UCSD-AML1 (cell line): ENCODE measurements around the gene SLC25A10.
A peak's percentile ranks its signal among the peaks of the same experiment; 100 is the strongest.

ENCODE experiments used
- DNase-seq: peaks from one replicate; lab custom pipeline; 2025; ENCODE audit not compliant: unreplicated experiment; lab: John Stamatoyannopoulos, UW

The SLC25A10 gene

DNA sequence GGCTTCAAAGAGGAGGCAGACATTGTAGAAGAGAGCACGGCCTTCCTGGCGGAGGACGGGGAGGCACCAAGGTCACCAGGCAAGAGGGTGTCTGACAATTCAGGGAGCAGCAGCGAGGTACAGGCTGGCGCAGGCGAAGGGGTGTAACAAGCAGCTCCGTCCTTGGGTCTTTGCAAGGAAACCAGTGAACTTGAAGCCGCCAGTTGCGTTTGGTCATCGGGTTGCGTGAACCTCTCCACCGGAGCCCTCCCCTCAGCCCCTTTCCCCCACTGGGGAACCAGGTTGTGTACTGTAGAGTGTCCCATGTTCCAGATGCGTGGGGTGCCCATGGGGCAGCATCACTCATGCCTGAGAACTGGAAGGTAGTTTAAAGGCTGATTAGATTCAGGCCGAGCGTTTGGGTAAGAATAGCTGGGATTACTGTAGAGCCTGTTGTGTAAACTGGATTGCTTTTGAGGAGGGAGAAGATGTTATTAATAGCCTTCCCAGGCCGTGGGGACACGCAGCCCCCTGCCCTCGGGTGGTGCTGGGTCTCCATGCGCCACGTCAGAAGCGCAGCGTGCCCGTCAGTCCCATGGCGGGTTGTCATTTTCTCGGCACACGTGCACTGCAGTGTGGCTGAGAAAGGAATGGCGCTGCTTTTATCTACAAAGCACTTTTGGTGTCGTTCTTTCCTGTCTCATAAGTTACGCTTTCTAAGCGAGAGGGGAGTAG is 6.4 kb upstream of the SLC25A10 start:
- no peak for DNase-seq

DNA sequence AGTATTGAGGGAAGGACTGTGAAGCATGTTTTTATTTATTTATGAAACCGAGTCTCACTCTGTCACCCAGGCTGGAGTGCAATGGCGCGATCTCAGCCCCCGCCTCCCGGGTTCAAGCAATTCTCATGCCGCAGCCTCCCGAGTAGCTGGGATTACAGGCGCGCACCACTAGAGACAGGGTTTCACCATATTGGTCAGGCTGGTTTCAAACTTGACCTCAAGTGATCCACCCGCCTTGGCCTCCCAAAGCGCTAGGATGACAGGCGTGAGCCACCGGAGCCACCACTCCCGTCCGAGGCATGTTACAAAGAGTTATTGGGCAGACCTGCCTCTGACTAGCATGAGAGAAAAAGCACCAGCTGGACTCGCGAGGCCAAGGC is 5.9 kb upstream of the SLC25A10 start:
- DNase-seq = no peak

DNA sequence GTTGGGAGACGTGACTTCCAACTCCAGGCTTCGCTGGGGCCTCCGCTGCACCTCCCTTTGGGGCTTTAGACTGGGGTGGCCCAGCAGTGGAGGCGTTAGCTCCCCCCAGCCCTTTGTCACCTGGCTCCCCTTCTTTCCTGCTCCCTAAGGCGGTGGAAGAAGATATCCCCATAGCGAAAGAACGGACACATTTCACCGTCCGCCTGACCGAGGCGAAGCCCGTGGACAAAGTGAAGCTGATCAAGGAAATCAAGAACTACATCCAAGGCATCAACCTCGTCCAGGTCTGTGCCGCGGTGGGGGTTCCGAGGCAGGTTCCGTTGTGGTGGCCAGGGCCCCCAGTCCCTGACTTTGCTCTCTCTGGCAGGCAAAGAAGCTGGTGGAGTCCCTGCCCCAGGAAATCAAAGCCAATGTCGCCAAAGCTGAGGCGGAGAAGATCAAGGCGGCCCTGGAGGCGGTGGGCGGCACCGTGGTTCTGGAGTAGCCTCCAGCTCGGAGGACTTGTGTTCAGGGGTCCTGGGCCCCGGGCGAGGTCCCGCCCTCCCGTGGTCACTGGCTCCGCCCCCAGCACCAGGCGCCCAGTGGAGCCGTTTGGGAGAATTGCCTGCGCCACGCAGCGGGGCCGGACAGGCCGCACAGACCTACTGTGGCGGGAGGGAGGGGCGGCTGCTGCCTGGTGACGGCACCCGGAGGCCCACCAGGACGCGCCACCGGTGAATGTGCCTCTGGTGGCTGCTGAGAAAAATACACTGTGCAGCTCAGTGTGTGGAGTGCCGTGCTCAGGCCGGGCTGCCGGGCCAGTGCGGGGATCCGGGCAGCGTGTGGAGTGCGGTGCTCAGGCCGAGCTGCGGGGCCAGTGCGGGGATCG is 5.1 kb upstream of the SLC25A10 start:
- no peak for DNase-seq

DNA sequence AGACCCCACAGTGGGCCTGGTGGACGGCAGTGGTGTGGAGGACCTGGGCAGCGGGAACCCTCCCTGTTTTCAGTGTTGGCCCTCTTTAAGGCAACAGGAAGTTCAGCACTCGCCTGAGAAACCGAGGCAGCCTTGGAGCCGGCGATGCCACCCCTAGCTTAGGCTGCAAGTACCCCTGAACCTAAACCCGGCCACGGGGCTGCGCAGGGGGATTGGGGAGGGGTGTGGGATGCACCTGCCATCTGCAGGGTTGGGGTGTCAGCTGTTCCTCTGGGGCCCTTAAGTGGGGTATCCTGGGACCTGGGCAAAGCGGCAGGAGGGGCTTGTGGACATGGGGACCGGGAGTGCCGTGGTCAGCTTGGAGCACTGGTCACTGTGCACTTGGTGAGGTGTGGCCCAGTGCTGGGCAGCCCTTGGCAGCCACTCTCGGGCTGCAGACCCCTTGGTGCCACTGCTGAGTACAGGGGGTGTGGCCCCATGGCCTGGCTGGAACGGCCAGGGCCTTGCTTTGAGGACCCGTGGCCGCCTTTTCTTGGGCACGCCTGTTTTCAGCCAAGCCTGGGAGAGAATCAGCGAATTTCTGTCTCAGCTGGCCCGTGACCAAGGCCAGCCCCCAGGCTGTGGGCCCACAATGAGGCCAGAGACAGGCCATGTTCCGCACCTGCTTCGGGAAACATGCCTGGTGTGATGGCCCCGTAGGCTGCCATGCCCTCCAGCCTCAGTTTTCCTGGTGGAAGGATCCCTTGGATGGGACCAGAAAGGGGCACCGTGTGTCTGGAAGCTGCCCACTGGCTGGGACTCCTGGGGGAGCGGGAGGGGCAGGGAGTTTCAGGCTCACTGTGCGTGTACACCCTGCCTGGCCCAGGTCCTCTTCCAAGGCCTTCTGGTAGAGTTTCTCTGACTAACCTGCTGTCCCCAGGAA is 4.1 kb upstream of the SLC25A10 start:
- no peak for DNase-seq

DNA sequence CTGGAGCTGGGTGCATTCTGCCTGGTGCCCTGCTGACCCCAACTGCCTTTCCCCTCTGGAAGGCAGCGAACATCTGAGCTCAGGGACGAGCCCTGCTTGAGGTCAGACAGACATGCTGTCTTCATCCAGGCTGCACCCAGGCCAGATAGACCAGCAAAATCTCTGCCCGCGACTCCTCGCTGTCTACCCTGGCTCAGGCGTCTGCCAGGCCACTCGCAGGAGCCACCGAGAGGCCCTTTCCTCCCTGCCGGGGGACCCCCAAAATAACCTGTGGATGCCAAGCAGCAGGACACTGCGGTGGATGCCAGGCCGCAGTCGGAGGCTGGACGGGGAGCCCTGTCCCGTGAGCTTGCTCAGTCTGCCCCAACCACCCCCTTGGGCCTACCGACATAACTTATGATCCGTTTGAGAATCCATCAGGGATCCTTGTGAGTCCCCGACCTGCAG is 3.3 kb upstream of the SLC25A10 start:
- no peak for DNase-seq

DNA sequence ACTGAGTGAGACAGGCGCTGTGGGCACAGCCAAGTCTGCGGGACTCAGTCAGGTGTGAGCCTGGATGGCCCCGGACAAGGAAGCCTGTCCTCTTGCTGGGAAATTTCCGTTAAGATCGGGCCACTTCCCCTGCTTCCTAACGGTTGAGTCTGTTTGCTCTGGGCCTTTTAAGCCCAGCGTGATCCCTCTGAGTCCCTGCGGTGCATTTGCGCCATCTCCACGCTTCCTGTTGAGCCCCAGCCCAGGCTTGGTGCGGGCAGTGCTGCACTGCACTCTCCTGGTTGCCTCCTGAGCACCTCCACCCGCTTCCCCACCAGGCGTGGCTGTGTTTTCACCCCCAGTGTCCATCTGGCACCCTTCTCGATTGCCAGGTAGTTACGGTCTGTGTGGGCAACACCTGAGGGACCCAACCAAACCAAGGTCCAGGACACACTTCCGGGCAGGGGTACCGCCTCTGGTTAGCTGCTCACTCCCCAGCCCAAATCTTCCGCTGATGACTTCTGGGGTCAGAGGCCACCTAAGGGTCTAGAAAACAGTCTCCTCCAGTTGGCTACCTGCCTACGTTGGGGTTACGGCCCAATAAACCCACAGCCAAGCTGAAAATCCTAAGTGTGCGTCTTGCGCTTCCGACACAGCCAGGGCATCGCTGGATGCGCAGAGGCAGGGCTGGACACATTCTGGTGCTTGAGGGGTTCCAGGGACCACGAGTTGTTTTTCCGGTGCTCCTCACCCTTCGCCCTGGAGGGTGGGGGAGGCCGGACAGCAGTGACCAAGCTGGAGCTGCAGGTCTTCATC is 1.4 kb upstream of the SLC25A10 start:
- DNase-seq = peak; percentile 46

DNA sequence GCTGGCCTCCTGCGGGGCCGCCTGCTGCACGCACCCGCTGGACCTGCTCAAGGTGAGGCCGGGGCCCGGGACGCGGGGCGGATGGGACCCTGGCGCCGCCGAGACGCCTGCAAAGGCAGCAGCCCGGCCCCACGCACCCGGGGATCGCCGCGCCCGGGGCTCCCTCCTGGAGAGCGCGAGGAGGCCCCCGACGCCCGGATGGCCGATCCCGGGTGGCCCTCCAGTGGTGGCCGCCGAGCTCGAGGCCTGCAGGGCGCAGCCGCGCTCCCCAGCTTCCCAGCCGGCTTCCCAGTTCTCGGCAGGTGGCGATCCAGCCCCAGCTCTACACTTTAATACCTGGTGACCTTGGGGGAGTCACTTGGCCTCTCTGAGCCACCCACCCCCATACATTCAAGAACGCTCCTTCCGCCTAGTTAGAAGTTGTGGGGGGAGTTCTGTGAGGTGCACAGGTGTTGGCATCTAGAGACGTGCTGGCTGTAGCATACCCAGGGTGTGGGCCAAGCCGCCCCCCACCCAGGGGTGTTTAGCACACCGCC is 452 bp downstream of the SLC25A10 start:
- peak; percentile 44 for DNase-seq

DNA sequence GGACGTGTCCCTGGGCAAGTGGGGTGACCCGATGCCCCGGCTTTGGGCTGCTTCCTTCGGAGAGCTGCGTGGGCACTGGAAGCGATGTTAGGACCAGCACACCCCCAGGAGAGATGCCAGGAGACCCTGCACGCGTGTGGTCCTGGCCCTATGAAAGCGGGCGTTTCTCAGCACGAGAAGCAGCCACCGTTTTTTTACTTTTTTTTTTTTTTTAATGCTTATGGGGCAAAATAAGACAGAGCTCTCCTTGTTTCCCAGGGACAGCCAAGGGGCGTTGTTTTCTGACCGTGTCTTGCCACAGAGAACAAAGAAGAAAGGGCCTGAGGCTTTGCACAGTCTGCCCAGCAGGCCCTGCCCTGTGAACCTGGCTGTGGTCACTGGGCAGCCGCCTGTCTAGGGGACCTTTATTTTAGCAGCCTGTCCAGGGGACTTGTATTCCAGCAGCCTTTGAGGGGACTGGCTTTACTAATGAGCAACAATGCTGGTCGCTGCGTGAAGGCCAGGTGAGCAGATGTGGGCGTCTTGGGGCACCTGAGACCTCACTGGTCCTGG is 996 bp downstream of the SLC25A10 start:
- no peak for DNase-seq

DNA sequence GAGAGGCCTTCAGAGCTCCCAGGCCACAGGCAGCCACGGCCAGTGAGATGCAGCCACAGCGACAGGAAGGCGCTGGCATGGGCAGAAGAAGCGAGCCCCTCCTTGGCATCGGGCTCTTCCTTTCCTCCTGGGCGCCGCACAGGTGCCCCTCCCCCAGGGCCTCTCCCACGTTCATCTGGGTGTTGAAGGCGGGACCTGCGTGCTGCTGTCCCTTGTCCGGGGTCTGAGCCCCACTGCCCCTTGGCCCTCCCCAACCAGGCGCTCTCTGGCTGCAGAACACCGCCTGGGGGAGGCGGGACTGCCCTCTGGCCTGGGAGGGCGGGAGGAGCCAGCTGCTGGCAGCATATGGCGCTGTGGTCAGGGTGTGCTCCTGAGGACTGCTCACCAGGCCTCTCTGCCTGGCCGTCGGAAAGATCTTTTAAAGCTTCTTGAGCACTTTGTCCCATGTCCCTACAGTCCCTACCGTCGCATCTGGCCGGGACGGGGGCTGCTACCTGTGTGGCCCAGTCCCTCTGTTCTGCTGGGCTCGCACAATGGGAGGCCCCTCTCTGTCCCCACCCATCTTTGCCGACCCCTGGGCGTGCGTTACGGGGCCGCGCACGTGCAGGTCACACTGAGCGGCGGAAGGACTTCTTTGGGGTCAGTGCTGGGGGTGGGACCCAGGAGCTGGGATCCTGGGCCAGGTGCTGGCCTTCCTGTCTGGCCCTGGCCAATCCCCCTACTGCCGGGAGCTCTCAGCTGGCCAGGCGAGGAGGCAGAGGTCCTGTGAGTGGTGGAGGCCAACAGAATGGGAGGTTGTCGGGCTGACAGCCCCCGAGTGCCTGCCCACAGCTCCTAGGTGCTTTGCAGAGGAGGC is 1.7 kb downstream of the SLC25A10 start:
- no peak for DNase-seq

DNA sequence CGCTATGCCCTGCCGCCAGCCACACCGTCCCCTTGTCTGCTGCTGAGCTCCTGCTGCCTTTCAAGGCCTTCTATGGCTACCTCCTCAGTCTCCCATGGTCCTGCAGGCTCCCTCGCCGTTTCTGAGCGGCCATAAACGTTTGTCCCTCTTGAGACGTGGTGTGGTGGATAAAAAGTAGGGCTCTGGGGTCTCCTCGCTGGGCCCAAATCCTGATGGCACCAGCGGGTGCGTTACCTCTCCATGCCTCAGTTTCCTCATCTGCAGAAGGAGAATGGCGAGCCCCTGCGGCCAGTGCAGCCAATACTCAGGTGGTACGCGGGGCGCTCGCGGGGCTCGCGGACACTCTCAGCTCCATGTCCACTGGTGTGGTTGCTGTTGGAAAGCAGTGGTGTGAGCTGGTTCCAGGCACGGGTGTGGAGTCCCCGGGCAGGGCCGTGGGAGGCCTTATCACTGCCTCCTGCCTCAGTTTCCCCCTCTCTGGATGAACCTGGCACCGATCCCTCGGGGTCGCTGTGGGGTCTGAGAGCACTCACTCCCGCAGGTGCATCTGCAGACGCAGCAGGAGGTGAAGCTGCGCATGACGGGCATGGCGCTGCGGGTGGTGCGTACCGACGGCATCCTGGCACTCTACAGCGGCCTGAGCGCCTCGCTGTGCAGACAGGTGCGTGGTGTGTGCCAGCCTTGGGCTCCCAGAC is 2.5 kb downstream of the SLC25A10 start:
- no peak for DNase-seq

DNA sequence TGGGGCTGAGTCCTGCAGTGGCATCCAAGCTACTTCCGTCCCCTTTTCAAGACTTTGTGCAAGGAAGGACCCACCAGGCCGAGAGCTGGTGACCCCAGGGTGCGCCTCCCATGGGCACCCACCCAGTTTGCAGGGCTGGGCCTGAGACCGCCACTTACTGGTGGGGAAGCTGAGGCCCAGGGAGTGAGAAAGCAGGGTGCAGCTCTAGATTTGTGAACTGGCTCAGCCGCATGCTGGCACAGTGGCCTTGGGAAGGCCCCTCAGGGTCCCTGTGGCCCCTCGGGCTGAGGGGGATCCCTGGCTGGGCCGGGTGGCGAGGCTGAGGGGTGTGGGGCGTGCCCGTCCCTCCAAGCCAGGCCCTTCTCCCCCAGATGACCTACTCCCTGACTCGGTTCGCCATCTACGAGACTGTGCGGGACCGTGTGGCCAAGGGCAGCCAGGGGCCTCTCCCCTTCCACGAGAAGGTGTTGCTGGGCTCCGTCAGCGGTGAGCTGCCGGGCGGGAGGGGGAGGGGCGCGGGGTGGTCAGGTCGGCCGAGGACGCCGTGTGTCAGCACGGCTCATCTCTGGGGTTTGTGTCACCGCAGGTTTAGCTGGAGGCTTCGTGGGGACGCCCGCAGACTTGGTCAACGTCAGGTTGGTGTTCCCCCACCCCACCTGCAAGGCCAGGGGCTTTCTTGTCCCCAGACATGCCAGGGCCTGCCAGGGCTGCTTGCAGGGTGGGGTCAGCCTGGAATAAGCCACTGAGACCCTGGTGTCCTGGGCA is 3.2 kb downstream of the SLC25A10 start:
- DNase-seq = no peak

DNA sequence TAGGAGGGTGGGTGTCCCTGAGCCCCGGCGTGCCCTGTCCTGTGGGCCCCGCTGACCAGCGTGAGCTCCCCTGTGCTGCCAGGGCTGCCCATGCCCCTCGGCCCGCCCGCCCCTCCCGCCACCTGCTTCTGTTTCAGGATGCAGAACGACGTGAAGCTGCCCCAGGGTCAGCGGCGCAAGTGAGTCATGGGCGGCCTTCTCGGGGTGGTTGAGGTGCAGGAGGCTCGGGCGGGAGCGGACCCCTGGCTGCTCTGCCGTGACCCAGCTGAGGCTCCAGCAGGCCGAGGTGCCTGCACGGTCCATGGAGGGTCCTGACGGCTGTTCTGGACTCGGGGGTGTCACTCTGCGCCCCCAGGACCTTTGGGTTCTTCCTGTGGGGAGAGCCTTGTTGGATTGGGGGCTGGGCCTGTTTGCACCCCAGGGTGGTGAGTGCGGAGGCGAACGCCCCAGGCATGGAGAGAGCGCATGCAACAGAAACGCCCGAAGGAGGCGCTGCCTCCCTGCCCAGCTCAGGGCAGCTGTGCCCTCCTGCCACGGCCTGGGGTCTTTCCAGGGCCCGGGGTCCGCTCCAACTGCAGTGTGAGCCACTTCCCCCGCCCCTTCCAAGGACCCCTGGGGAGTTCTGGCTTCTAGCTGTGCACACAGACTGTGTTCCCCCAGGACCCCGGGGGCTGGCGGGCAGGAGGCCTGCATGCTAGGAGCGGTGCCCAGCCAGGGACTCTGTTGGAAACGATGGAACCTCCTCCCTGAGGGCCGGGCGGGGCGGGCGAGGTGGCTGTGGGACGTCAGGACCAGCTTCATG is 4.0 kb downstream of the SLC25A10 start:
- DNase-seq = no peak

DNA sequence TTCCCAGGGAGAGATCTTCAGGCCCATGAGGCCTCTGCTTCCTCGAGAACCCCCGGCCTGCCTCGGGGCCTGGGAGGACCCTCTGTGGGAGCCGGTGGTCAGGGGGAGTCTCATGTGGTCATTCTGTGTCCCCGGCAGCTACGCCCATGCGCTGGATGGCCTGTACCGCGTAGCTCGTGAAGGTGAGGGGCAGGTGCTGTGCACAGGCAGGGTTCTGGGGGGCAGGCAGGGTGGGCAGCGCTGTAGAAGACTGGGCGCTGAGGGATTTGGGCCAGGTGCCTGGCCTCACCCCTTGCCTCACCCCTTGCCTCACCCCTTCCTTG is 4.6 kb downstream of the SLC25A10 start:
- DNase-seq = no peak

DNA sequence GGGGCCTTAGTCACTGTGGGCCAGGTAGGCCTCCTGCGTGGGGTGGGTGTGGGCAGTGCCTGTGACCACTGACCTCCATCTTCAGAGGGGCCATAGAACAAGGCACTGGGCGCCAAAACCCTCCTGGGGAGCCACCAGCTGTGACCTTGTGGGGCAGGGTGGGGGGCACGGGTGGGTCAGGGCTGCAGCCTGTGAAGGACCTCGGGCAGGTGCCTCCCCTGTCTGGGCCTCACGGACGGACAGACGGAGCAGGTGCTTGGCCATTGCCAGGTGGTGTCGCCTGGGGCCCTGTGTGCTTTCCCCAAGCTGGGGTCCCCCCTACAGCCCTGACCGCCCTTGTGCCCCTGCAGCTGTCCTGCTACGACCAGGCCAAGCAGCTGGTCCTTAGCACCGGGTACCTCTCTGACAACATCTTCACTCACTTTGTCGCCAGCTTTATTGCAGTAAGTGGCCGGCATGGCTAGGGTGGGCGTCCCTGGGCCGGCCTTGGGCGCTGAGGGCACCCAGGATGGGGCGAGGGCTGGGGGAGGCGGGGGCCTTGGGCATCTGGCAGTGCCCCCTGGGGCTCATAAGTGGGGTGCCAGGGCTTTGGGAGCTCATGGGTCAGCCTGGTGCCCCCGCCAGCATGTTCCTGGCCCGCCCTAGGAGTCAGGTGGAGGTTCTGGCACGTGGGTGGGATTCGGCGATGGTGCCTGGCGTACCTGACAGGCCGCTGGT is 5.1 kb downstream of the SLC25A10 start:
- no peak for DNase-seq

DNA sequence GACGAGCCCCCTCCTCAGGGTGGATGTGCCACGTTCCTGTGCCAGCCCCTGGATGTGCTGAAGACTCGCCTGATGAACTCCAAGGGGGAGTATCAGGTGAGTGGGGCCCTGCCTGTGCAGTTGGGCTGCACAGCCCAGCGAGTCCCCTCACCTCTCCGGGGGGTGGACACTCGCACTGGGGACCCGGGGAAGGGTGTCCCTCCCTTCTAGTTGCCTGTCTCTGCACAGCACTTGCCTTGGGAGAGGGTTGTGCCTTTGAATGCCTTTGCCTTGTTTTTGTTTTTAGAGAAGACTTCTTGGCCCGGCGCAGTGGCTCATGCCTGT is 5.6 kb downstream of the SLC25A10 start:
- DNase-seq = no peak

DNA sequence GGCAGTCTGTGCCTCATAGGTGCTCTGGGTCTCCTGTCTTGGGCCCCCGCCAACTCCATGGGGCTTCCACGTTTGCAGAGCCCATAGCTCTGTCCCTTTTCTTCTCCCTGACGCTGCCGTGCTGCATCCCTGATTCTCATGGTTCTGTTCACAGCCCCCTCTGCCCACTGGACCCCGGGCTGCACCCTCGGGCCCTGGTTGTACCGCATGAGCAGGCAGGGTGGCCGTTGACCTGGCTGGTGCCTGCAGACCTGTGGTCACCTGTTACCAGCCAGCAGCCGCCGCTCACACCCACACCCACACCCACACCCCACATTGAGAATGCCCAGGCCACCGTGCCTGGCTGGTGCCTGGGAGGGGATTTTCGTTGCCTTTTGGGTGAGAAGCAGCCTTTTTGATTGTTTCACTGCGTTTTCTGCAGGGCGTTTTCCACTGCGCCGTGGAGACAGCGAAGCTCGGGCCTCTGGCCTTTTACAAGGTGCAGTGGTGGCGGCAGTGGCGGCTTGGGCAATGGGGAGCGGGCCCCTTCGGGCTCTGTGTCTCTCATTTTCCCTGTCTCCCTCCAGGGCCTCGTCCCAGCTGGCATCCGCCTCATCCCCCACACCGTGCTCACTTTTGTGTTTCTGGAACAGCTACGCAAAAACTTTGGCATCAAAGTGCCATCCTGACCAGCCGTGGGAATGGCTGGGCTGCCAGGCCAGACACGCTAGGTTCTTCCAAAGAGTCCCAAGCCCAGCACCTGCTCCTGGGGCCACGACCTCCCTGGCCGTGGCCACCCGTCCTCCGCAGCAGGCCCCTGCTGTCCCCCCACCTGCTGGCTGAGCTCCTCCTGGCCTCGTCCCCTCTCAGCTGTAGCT is 7.6 kb downstream of the SLC25A10 start:
- no peak for DNase-seq
